ENCODE results near the gene PLAC8. TPM values are rescaled to one million over a fixed set of nuclear protein-coding genes. Genes with fewer than 3 reads are reported as not detected.

The PLAC8 gene
- total and polyA plus RNA-seq, 2 donors (not counting 1 experiment from before 2014, with no cell fraction given): 125 to 499 TPM

GRCh38 chr4:83121246-83121645, 6.7 kb upstream of the PLAC8 start:
- no peak for TF ChIP-seq CTCF (IDR thresholded peaks at IDR 0.05)
- ChIA-PET POLR2A (no interaction called here), CTCF (interaction anchor here (0.8 to 1.1 kb wide), 2 partner anchors 11 to 47 kb away, joined by 5 read pairs; no protein-coding TSS in a partner anchor)
- ATAC-seq (ENCODE audit: low read depth): no peak
- Histone ChIP-seq H2AFZ (ENCODE audit: insufficient read depth, low read depth, low read length, poor library complexity, severe bottlenecking) (no peak overlapping the region), H3K4me3 (ENCODE audit: control extremely low read depth in 1 of 5, extremely low read depth in 1 of 5, insufficient read depth in 1 of 5, low read depth in 2 of 5, low read length in 4 of 5) (no peak overlapping the region), H3K27me3 (replicated peaks in 1 of 4; ENCODE audit: control extremely low read depth in 1 of 4, control insufficient read depth in 3 of 4, insufficient read depth in 4 of 4, low read length in 3 of 4) (no peaks in the 10 kb centered on the region), H4K20me1 (ENCODE audit: control insufficient read depth, insufficient read depth, low read length, poor library complexity, severe bottlenecking) (no peaks in the 10 kb centered on the region), H3K36me3 (replicated peaks in 1 of 2; ENCODE audit: control extremely low read depth in 1 of 2, control insufficient read depth in 1 of 2, extremely low read depth in 1 of 2, insufficient read depth in 2 of 2, low read length in 1 of 2) (no peaks in the 10 kb centered on the region), H3K4me2 (replicated peaks; ENCODE audit: low read depth, low read length, poor library complexity, severe bottlenecking) (no peak overlapping the region), H3K4me1 (ENCODE audit: control insufficient read depth in 2 of 2, insufficient read depth in 2 of 2, low read length in 2 of 2) (peaks cover 26 to 31% of the 10 kb centered on the region in 2 donors), H3K27ac (ENCODE audit: low read length in 2 of 2) (no peak overlapping the region), H3K79me2 (ENCODE audit: control insufficient read depth, insufficient read depth, low read length) (peaks cover 20% of the 10 kb centered on the region), H3K9ac (ENCODE audit: low read length) (no peak overlapping the region), H3K9me3 (ENCODE audit: control extremely low read depth in 1 of 3, control insufficient read depth in 2 of 3, insufficient read depth in 1 of 3, low read length in 2 of 3) (no peaks in the 10 kb centered on the region)
- Mint-ChIP-seq H3K27ac (no peak overlapping the region), H3K4me1 (peaks cover 39% of the 10 kb centered on the region), H3K4me3 (no peak overlapping the region), H3K27me3 (no peaks in the 10 kb centered on the region), H3K9me3 (ENCODE audit: insufficient read depth) (no peaks in the 10 kb centered on the region)
- DNase-seq: no peak
- intact Hi-C loops (cut with micrococcal nuclease): no loop called here
- WGBS (ENCODE audit: insufficient coverage): 88% methylated on average over 4 of the region's 5 CpGs

GRCh38 chr4:83118869-83119268, 4.3 kb upstream of the PLAC8 start:
- Histone ChIP-seq H3K9ac (ENCODE audit: low read length) (no peak overlapping the region), H3K27ac (ENCODE audit: low read length in 2 of 2) (no peak overlapping the region), H3K4me2 (replicated peaks; ENCODE audit: low read depth, low read length, poor library complexity, severe bottlenecking) (no peak overlapping the region), H3K27me3 (replicated peaks in 1 of 4; ENCODE audit: control extremely low read depth in 1 of 4, control insufficient read depth in 3 of 4, insufficient read depth in 4 of 4, low read length in 3 of 4) (no peaks in the 10 kb centered on the region), H3K36me3 (replicated peaks in 1 of 2; ENCODE audit: control extremely low read depth in 1 of 2, control insufficient read depth in 1 of 2, extremely low read depth in 1 of 2, insufficient read depth in 2 of 2, low read length in 1 of 2) (no peaks in the 10 kb centered on the region), H3K4me1 (ENCODE audit: control insufficient read depth in 2 of 2, insufficient read depth in 2 of 2, low read length in 2 of 2) (peaks cover 23 to 28% of the 10 kb centered on the region in 2 donors), H3K79me2 (ENCODE audit: control insufficient read depth, insufficient read depth, low read length) (peaks cover 43% of the 10 kb centered on the region), H4K20me1 (ENCODE audit: control insufficient read depth, insufficient read depth, low read length, poor library complexity, severe bottlenecking) (no peaks in the 10 kb centered on the region), H3K4me3 (ENCODE audit: control extremely low read depth in 1 of 5, extremely low read depth in 1 of 5, insufficient read depth in 1 of 5, low read depth in 2 of 5, low read length in 4 of 5) (no peak overlapping the region), H2AFZ (ENCODE audit: insufficient read depth, low read depth, low read length, poor library complexity, severe bottlenecking) (no peak overlapping the region), H3K9me3 (ENCODE audit: control extremely low read depth in 1 of 3, control insufficient read depth in 2 of 3, insufficient read depth in 1 of 3, low read length in 2 of 3) (no peaks in the 10 kb centered on the region)
- no peak for ATAC-seq (ENCODE audit: low read depth)
- no peak for DNase-seq
- Mint-ChIP-seq H3K9me3 (ENCODE audit: insufficient read depth) (no peaks in the 10 kb centered on the region), H3K27me3 (no peaks in the 10 kb centered on the region), H3K4me1 (peaks cover 34% of the 10 kb centered on the region), H3K27ac (no peak overlapping the region), H3K4me3 (no peak overlapping the region)
- ChIA-PET CTCF (interaction anchor here (1.0 to 2.8 kb wide), 4 partner anchors 8 to 142 kb away, joined by 3 to 8 read pairs (median 4); no protein-coding TSS in a partner anchor), POLR2A (interaction anchor here (0.5 to 1.2 kb wide), 2 partner anchors 9 to 45 kb away, joined by 3 read pairs; no protein-coding TSS in a partner anchor)
- intact Hi-C loops (cut with micrococcal nuclease): loop anchor here (10.0 kb wide), 1 partner anchor 214 kb away; the partner anchor contains the start of gene THAP9
- WGBS (ENCODE audit: insufficient coverage): 100% methylated on average over 2 of the region's 2 CpGs
- TF ChIP-seq CTCF (IDR thresholded peaks at IDR 0.05): no peak
- no peak for TF ChIP-seq EZH2 (IDR thresholded peaks at IDR 0.05; ENCODE audit: borderline replicate concordance, insufficient read depth, low read depth, low read length, poor library complexity, severe bottlenecking)
